Astrocyte (in vitro differentiated cells and primary cell): ENCODE data around the gene CLMP. TPM values are rescaled to one million over a fixed set of nuclear protein-coding genes. Genes with fewer than 3 reads are reported as not detected.

Experiments used
- DNase-seq: peaks from one replicate; pipeline ENCODE4 v3.0.0-alpha.2; 2010; ENCODE audit warnings: low read depth
- FAIRE-seq: peaks from 2 replicates; lab custom pipeline; 2011; peaks lifted over from hg19 to GRCh38; lab: Jason Lieb, UNC
- H2AFZ ChIP-seq: 2 replicates; pipeline ENCODE4 v1.6.0; 2012; ENCODE audit warnings: low read depth, low read length, inconsistent platforms
- H3K27ac ChIP-seq: 2 replicates; pipeline ENCODE4 v1.5.1; 2011; ENCODE audit warnings: low read depth, low read length, inconsistent platforms
- H3K27me3 ChIP-seq: 2 replicates; pipeline ENCODE4 v1.6.0; 2011; ENCODE audit warnings: low read length, inconsistent platforms; ENCODE audit not compliant: insufficient read depth
- H3K36me3 ChIP-seq: 2 replicates; pipeline ENCODE4 v1.5.1; 2011; ENCODE audit warnings: low read length, inconsistent platforms; ENCODE audit not compliant: insufficient read depth
- H3K4me1 ChIP-seq: 2 replicates; pipeline ENCODE4 v1.5.1; 2011; ENCODE audit warnings: low read length, inconsistent platforms; ENCODE audit not compliant: insufficient read depth
- H3K4me2 ChIP-seq: 2 replicates; pipeline ENCODE4 v1.6.0; 2012; ENCODE audit warnings: low read length, inconsistent platforms
- H3K4me3 ChIP-seq: 2 replicates; pipeline ENCODE4 v1.5.1; 2011; ENCODE audit warnings: low read depth, mild to moderate bottlenecking, low read length, inconsistent platforms; ENCODE audit not compliant: insufficient read depth
- H3K79me2 ChIP-seq: 2 replicates; pipeline ENCODE4 v1.6.0; 2012; ENCODE audit warnings: mild to moderate bottlenecking, low read length, inconsistent platforms; ENCODE audit not compliant: insufficient read depth
- H3K9ac ChIP-seq: 2 replicates; pipeline ENCODE4 v1.6.0; 2012; ENCODE audit warnings: mild to moderate bottlenecking, low read length, inconsistent platforms
- H3K9me3 ChIP-seq: 2 replicates; pipeline ENCODE4 v1.5.1; 2012; ENCODE audit warnings: low read depth, mild to moderate bottlenecking, low read length, inconsistent platforms; ENCODE audit not compliant: insufficient read depth
- H4K20me1 ChIP-seq: 2 replicates; pipeline ENCODE4 v1.6.0; 2012; ENCODE audit warnings: low read length, inconsistent platforms; ENCODE audit not compliant: insufficient read depth
- H3K27ac Mint-ChIP-seq: one replicate; pipeline ENCODE4 v1.8.0; 2021; ENCODE audit warnings: mild to moderate bottlenecking, mixed read lengths; ENCODE audit not compliant: unreplicated experiment
- H3K27me3 Mint-ChIP-seq: one replicate; pipeline ENCODE4 v1.8.0; 2021; ENCODE audit warnings: low read depth, mixed read lengths; ENCODE audit not compliant: unreplicated experiment
- H3K36me3 Mint-ChIP-seq: one replicate; pipeline ENCODE4 v1.8.0; 2021; ENCODE audit warnings: low read depth, mixed read lengths; ENCODE audit not compliant: unreplicated experiment
- H3K4me1 Mint-ChIP-seq: one replicate; pipeline ENCODE4 v1.8.0; 2021; ENCODE audit warnings: low read depth, mixed read lengths; ENCODE audit not compliant: unreplicated experiment
- H3K4me3 Mint-ChIP-seq: one replicate; pipeline ENCODE4 v1.8.0; 2021; ENCODE audit warnings: mild to moderate bottlenecking, moderate library complexity, mixed read lengths; ENCODE audit not compliant: unreplicated experiment
- H3K9me3 Mint-ChIP-seq: one replicate; pipeline ENCODE4 v1.8.0; 2021; ENCODE audit warnings: mild to moderate bottlenecking, mixed read lengths; ENCODE audit not compliant: unreplicated experiment
- CTCF ChIP-seq: IDR thresholded peaks from 2 replicates; pipeline ENCODE4 v1.5.1; 2011; ENCODE audit warnings: low read depth, mild to moderate bottlenecking, inconsistent platforms, low read length, moderate library complexity; ENCODE audit not compliant: insufficient read depth
- EZH2 ChIP-seq: IDR thresholded peaks from 2 replicates; pipeline ENCODE4 v1.6.1; 2012; ENCODE audit warnings: mild to moderate bottlenecking, low read length, inconsistent platforms; ENCODE audit not compliant: insufficient read depth
- total RNA-seq: library from RNA; stranded (reverse); gene quantifications from 2 replicates; pipeline ENCODE4 v1.2.1, GENCODE V29; 2021

CLMP gene
- total RNA-seq, 1 donor from 2014 or later: 16.0 TPM

GRCh38 chr11:123213307-123213771, 18.3 kb upstream of the CLMP start:
- no peak overlapping the region for H3K4me3 Mint-ChIP-seq
- H3K9me3 Mint-ChIP-seq: no peaks in the 10 kb centered on the region
- Histone ChIP-seq H3K79me2 (no peaks in the 10 kb centered on the region), H3K9ac (no peak overlapping the region), H3K27ac (no peak overlapping the region), H3K4me1 (peaks cover 6% of the 10 kb centered on the region), H3K4me2 (no peak overlapping the region), H3K27me3 (no peaks in the 10 kb centered on the region), H3K4me3 (no peak overlapping the region), H2AFZ (no peak overlapping the region), H3K9me3 (no peaks in the 10 kb centered on the region), H3K36me3 (no peaks in the 10 kb centered on the region), H4K20me1 (no peaks in the 10 kb centered on the region)
- H3K27ac Mint-ChIP-seq: no peak overlapping the region
- H3K4me1 Mint-ChIP-seq: peaks cover 20% of the 10 kb centered on the region
- no peak for DNase-seq
- no peaks in the 10 kb centered on the region for H3K36me3 Mint-ChIP-seq
- FAIRE-seq: no peak
- peaks cover 1% of the 10 kb centered on the region for H3K27me3 Mint-ChIP-seq
- TF ChIP-seq EZH2 (no peak), CTCF (no peak)

- Histone ChIP-seq H2AFZ (peak overlapping the region; percentile 59), H3K27me3 (no peaks in the 10 kb centered on the region), H4K20me1 (no peaks in the 10 kb centered on the region), H3K4me3 (no peak overlapping the region), H3K4me1 (no peaks in the 10 kb centered on the region), H3K36me3 (no peaks in the 10 kb centered on the region), H3K27ac (no peak overlapping the region), H3K79me2 (no peaks in the 10 kb centered on the region), H3K9ac (no peak overlapping the region), H3K9me3 (no peaks in the 10 kb centered on the region), H3K4me2 (peak overlapping the region; percentile 58)
- no peak for FAIRE-seq
- Mint-ChIP-seq H3K27ac (no peak overlapping the region), H3K4me1 (peaks cover 14% of the 10 kb centered on the region), H3K9me3 (no peaks in the 10 kb centered on the region), H3K27me3 (peaks cover 2% of the 10 kb centered on the region), H3K36me3 (no peaks in the 10 kb centered on the region), H3K4me3 (no peak overlapping the region)
- TF ChIP-seq CTCF (no peak), EZH2 (no peak)
- DNase-seq: no peak
Observed at GRCh38 chr11:123212406-123212805, 17.4 kb upstream of the CLMP start.

GRCh38 chr11:123211981-123212380, 16.9 kb upstream of the CLMP start:
- no peaks in the 10 kb centered on the region for H3K4me1 ChIP-seq
- H3K27ac ChIP-seq: no peak overlapping the region
- no peaks in the 10 kb centered on the region for H3K9me3 ChIP-seq
- no peak overlapping the region for H3K4me3 Mint-ChIP-seq
- peak overlapping the region; percentile 41 for H3K27ac Mint-ChIP-seq
- no peaks in the 10 kb centered on the region for H3K36me3 Mint-ChIP-seq
- no peak overlapping the region for H3K9ac ChIP-seq
- no peak for TF ChIP-seq EZH2
- no peak for TF ChIP-seq CTCF
- H3K36me3 ChIP-seq: no peaks in the 10 kb centered on the region
- no peak overlapping the region for H3K4me3 ChIP-seq
- no peaks in the 10 kb centered on the region for H3K9me3 Mint-ChIP-seq
- peak overlapping the region; percentile 59 for H2AFZ ChIP-seq
- peaks cover 2% of the 10 kb centered on the region for H3K27me3 Mint-ChIP-seq
- no peaks in the 10 kb centered on the region for H3K79me2 ChIP-seq
- no peak for DNase-seq
- no peak for FAIRE-seq
- no peaks in the 10 kb centered on the region for H4K20me1 ChIP-seq
- peaks cover 18% of the 10 kb centered on the region for H3K4me1 Mint-ChIP-seq
- no peaks in the 10 kb centered on the region for H3K27me3 ChIP-seq
- H3K4me2 ChIP-seq: peak overlapping the region; percentile 58
